ENCODE results near the gene EME2.

Gene EME2

DNA sequence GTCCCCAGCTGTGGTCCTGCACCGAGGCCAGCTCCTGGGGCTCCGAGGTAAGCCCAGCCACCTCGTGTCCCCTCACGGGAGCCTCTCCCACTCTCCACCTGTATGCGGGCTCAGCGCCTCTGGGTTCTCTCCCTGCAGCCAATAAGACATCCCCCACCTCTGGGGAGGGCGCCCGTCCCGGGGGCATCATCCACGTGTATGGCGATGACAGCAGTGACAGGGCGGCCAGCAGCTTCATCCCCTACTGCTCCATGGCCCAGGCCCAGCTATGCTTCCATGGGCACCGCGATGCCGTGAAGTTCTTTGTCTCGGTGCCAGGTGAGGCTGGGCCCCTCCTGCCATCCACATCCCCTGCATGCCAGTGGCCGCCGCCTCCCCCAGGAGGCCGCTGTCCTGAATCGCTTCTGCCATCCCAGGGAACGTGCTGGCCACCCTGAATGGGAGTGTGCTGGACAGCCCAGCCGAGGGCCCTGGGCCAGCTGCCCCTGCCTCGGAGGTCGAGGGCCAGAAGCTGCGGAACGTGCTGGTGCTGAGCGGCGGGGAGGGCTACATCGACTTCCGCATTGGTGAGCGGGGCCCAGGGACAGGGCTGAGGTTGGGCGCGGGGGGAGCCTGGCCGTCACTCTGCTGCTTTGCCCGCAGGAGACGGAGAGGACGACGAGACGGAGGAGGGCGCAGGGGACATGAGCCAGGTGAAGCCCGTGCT is 4.4 kb upstream of the EME2 start:
- DNase-seq = no peak

DNA sequence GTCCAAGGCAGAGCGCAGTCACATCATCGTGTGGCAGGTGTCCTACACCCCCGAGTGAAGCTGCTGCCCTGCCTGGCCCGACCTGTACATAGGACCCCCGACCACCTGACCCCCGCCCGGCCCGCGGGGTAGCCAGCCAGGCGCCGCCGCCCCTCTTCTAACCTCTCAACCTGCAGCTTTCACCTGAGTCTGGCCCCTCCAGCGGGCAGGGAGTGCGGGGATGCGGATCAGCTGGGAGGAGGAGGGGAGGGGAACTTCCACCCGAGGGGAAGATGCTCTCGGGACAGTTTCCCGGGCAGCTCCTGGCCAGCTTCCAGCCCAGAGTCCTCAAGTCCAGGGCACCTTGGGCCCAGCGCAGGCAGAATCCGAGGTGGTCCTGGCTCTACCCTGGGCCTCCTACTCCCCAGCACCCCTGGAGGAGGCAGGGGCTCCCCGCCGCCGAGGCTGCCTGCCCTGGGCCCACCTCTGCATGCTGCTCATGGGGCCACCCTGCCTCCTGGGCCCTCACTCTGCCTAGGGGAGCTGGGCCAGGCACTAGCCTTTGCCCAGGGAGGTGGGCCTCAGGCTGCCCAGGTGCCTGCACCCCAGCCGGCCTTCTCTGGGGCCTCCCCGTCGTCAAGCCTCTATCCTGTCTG is 3.7 kb upstream of the EME2 start:
- no peak for DNase-seq

DNA sequence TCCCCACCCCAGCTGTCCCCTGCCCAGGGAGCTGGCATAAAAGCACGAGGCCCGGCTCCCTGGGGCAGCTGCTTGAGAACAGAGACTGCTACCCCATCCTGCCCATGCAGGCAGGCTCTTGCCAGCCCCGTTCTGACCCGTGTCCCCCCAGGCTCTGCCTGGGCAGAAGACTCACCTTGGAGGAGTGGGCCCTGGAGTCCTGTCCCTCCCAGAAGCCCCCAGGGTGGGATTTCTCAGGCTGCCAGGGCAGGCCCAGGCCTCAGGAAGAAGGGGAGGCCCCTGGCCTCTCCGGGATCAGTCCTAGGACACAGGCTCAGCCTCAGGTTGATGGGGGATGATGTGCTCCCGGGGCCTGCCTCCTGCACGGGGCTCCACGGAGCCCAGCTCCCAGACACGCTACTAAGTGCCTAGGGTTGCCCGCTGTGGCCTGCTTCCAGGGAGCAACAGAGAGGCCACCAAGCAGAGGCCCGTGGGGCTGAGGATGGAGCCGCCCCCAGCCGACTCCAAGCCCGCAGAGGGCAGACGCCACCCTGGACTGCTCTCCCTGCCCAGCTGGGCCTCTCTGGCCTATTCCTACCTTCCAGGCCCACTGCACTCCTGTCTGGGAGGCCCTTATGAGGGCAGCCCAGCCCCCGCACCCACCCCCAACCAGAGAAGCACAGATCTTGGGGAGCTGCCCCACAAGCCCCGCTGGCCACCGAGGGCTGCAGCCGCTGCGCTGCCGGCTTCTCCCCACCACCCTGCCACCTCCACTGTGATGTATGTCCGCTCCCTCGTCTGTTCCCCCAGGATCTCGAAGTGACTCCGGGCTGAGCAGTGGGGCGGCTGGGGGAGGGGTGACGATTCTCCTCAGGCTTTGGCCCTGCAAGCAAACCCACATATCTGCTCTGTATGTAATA is 3.0 kb upstream of the EME2 start:
- DNase-seq = no peak

DNA sequence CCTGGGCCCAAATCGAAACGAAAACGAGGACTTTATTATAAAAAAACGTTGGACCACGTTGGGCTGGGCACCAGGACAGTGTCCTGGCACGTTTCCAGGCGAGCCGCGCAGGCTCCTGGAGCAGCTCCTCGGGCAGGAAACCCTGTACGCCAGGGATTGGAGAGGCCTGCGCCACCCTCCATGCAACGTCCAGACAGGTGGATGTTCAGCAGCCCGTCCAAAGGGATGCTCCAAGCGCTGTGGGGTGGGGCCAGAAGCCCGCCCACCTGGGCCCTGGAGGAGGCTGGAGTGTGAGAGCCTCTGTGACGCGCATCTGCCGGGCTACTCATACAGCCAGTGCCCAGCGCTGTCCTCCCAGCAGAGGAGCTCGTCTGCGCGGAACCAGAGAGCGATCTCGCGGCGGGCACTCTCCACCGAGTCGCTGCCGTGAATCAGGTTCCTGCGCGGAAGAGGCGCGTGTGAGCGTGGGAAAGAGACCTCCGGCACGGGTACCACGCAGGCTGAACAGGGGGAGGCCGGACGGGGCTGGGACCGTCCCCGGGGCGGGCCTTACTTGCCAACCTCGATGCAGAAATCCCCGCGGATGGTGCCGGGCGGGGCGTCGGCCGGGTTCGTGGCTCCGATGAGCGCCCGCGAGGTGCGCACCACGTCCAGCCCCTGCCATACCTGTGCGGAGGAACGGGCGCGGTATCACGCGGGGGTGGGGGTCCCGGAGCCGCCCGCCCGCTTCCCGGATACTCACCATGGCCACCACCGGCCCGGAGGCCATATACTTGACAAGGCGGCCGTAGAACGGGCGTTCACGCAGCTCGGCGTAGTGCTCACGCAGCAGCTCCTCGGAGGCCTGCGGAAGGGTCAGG is 2.1 kb upstream of the EME2 start:
- peak; percentile 26 to 31 for DNase-seq

DNA sequence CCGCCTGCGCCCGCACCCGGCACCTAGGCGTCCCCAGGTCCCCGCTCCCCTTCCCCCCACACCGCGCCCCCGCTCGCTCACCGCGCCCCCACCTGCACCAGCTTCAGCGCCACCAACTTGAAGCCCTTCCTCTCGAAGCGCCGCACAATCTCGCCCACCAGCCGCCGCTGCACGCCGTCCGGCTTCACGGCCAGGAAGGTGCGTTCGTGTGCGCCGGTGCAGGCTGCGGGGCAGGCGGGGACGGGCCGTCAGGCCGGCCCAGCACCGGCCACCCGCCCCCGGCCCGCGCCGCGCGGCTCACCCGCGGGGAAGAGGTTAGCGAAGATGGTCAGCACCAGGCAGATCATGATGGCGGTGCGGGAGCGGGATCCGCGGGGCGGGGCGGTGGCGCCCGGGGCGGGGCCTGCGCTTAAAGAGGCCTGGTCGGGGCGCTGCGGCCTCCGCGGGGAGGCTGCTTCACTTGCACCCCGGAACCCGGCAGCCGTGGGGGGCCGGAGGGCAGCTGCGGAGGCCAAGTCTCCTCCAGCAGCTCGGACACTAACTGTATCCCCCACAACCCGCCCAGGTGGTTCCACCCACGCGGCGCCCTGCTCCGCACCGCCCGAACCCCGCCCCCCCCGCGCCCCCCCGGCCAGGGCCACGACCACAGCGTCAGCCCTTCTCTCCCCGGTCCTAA is 1.3 kb upstream of the EME2 start, which contains the start of gene NME3:
Gene NME3 (minus strand): TSS at position 356 of the 676 bp plus-strand sequence. CDS start 9 bp downstream, at position 347.
- DNase-seq = peak; percentile 63 to 64

DNA sequence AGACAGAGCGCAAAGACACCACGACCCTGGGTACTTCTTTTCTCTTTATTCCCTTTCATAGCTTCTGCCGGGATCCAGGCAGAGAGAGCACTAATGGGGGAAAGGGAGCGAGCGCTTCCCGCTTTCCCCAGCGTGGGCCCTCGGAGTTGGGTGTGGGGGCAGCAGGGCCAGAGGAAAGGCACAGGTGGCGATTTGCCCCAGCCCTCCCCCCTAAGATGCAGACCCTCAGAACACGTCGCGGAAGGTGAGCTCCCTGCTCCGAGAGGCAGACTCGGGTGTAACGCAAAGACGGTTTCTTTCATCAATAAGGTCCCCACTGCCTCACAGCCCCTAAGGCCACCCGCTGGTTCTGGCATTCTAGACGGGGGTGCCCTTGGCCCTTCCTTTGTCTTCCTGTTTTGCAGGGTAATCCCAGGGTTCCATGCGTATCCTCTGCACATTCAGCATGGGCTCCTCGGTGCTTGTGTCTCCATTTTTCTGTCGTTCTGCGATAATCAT is 697 bp upstream of the EME2 start:
- DNase-seq = no peak

DNA sequence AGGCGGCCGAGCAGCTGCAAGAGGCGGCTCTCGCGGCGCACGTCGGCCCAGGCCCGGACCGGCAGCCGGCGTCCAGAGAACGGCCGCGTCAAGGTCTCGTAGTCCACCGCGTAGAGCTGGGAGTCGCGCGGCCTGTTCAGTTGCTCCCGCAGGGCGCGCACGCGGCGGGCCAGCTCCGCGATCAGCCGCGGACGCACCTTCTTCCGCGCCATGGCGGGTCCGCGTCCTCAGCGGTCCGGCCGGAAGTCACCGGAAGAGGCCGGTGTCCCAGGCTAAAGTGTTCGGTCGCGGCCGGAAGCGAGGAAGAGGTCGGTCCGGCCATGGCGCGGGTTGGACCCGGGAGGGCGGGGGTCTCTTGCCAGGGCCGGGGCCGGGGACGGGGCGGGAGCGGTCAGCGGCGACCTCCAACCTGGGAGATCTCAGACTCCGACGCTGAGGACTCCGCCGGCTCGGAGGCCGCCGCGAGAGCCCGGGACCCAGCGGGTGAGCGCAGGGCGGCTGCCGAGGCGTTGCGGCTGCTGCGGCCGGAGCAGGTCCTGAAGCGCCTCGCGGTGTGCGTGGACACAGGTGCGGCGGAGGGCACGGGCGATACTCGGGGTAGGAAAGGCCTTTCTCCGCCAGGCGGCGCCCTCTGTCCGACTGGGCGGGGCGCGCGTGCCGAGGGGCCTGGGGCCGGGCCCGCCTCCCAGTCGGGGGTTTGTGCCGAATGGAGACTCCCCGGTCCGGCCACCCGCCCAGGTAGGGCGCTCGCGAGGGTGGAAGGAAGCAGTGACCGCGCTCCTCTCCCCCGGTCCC is 495 bp downstream of the EME2 start, which contains the start of gene MRPS34:
Gene MRPS34 (minus strand): TSS at position 227 of the 795 bp plus-strand sequence. CDS start 15 bp downstream, at position 212.
- peak; percentile 65 to 68 for DNase-seq

DNA sequence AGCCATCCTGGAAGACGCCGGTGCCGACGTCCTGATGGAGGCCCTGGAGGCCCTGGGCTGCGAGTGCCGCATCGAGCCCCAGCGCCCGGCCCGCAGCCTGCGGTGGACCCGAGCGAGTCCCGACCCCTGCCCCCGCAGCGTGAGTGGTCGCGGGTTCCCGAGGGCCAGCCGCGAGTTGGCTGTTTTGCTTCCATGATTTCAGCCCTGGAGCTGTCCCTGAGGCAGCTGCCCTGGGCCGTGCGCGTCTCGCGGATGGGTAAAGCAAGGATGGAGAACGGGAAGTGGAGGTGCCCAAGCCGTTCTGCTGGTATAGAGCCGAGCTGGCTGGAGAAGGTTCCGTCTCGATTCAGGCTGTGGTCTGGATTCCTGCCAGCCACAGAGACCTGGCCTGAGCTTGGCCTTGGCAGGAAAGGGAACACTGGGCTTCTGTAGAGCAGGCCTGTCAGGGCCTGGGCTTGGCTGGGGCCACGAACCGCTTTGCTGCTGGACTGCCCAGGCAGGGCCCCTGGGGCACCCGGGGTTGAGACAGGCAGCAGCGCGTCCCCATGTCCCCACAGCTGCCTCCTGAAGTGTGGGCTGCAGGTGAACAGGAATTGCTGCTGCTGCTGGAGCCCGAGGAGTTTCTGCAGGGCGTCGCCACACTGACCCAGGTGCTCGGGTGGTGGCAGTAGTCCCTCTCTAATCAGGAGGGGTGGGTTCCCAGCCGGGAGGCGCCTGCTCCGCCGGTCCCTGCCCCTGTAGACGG is 1.3 kb downstream of the EME2 start:
- no peak for DNase-seq

DNA sequence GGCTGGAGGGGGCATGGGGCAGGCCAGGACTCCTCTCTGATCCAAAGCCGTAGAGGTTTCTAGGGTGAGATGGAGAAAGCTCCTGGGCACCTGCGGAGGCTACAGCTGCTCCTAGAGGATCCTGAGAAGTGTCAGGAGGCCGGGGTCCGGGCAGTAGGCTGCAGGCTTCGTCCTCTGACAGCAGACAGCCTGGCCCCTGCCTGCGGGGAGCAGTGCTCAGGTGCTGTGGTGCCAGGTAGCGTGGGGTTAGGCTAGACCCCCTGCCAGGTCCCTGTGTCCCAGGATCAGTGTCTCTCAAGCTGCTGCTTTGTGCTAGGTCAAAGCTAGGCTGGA is 1.8 kb downstream of the EME2 start:
- no peak for DNase-seq

DNA sequence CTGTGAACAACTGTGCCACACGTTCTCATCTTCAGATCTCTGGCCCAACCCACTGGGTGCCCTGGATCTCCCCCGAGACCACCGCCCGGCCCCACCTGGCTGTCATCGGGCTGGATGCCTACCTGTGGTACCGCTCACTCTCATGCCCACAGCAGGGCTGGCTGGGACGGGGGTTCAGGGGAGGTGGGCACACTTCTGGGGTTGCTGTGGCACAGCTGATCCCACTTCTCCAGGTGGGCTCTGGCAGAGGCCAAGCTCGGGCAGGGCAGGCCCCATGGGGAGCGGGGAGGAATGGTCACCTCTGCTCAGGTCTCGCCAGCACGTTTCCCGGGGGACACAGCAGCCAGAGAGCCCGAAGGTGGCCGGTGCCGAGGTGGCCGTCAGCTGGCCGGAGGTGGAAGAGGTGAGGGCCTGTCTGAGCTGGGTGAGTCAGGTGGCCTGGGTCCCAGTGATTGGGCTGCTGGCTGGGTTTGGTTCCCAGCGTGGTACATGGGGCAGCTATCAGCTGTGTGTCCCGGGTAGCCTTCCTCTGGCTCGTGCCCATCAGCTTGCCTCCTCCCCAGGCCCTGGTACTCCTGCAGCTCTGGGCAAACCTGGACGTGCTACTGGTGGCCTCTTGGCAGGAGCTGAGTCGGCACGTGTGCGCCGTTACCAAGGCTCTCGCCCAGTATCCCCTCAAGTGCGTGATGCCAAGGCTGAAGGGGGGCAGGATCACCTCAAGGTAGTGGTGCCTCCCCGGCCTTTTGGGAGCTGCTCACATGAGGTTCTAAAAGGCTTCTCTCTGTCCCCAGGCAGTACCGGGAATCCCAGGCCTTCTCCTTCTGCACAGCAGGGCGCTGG is 2.6 kb downstream of the EME2 start:
- no peak for DNase-seq

DNA sequence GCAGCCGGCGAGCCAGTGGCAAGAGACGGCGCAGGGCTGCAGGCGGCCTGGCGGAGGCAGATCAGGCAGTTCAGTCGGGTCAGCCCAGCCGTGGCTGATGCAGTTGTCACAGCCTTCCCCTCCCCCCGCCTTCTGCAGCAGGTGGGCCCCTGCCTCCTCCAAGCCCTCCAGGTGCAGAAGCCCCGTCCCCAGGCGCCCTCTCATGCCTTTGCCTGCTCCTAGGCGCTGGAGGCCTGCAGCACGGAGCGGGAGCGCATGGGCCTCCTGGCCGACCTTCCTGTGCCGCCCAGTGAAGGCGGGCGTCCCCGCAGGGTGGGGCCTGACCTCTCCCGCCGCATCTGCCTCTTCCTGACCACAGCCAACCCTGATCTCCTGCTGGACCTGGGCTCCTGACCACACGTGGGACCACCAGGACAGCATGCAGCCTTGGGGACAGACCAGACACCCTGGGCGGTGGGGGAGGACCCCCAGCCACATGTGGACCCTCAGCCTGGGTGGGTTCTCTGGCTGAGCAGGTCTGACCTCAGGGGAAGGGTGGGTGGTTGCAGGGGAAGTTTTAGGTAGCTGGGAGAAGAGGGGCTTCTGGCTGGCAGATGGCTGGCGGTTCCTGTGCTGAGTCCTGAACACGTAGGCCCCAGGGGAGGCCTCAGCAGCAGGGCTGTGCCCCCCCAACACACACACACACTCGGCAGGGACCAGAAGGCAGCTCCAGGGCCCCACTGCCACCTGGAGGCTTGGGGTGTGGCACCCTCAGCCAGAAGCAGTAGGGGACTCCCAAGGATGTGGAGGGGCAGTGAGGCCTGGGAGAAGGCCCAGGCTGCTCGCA is 3.4 kb downstream of the EME2 start:
- no peak for DNase-seq

DNA sequence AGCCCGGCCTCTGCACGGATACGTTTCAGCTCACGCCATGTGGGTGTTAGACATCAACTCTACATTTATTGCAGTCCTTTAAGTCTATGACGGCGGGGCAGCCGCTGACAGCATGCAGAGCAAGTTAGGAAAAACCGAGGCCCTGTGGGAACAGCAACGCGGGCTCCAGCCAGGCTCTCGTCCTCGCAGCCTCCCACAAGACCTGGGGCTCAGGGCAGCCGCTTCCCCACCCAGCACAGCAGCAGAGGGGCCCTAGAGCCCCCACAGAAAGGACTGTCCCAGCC is 4.0 kb downstream of the EME2 start:
- no peak for DNase-seq

DNA sequence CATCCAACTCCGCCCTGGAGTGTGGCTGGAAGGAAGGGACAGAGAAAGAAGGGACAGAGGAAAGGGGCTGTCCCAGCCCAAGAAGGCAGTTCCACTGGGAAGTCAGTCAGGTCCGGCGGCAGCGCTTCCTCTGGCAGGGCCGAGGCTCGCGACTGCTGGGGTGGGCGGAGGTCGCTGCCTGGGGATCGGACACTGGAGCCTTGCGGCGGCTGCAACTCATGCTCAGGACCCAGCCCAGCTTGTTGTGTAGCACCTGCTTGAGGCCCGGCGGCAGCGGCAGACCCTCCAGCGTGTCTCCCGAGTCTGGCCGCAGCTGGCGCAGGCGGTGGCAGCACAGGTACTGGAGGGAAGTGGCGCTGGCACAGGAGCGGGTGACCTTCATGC is 4.4 kb downstream of the EME2 start:
- no peak for DNase-seq

DNA sequence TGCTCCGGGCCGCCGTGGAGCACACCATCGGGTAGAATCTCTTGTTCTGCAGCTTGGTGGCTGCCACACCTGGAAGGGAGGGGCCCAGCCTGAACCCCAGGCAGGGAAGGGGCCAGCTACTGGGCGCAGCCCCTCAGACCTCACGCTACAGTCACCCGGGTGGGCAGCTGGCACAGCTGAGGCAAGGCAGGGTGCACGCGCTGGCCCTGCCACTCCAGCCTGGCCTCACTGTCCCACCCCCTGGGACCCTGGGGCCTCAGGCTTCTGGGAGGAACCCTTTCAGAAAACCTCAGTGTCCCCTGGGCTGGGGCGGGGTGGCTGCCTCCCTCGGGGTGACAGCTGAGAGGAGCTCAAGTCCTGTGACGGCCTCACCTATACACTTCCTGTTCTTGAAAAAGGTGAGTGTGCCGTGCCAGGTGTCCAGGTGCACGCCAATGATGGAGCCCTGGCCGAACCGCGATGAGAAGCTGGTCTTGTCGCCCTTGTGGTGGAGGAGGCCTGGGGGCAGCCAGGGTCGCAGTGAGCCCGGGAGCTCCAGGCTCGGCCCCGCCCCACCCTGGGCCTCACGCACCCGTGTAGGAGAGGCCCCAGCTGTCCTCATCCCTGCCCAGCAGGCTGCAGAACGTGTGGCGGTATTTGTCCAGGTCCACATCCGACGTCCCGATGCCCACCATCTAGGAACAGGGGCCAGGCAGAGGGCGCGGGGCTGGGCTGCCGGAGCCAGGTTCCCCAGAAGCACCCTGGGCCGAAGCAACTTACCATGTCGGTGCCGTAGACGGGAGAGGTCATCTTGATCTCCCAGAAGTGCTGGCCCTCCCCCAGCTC is 5.0 kb downstream of the EME2 start:
- DNase-seq = no peak

DNA sequence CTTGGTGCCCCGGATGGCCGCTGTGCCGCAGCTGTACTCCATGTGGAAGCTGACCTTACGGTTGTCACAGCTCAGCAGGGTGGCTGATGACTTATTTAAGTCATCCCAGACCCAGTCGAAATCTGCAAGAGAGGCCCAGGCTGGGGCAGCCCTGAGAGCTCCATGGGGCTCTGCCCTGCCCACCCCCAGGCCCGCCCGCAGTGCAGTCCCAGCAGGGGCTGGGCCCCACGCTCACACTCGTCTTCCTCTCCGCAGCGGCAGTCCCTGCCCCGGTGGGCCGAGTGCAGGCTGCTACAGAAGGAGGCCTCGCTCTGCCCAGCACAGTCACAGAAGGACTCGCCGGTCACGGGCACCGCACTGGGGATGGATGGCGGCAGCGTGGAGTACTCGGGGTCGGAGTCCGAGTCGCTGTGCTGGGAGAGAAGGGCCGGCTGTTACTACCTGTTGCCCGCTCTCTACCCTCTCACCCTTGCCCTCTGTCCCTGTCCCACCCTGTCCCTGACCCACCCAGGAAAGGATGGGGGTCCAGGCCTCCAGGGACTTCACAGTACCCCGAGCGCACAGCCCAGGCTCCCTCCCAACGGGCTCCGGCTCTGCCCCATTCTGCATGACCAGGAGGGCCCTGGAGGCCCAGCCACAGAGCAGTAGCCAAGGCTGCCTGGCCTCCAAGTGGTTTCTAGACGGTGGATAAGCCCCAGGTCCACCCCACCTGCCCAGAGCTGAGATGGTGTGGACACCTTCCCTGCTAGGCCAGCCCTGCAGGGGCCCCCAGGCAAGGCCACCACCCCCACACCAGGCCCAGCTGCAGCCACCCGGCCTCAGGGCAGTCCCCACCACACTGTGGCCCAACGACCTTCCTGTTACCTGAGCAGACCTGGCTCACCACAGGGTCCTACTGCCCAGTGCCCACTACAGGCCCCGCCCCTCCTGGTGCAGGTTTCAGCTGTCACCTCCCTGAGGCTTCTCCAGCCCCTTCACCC is 5.9 kb downstream of the EME2 start:
- DNase-seq = no peak

DNA sequence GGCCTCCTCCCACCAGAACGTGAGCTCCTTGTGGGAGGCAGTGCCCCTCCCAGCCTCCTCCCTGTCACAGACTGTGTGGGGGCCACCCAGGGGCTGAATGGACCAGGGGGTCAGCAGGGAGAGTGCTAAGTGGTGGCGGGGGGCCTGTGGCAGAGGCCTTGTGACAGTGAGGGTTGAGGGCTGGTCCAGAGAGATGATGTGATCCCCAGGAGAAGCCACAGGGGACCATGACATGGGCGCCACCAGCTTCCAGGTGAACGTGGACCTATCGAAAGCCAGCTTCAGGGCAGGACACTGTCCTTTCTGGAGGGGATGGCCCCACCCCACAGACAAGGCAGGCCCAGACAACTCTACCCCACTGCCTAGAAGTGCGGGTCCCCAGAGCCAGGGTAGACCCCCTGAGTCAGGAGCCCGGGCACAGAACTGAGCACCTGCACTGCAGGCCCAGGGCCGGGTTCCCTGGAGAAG is 6.7 kb downstream of the EME2 start:
- no peak for DNase-seq
